ENCODE measurements around the gene TMEM150A.

DNA sequence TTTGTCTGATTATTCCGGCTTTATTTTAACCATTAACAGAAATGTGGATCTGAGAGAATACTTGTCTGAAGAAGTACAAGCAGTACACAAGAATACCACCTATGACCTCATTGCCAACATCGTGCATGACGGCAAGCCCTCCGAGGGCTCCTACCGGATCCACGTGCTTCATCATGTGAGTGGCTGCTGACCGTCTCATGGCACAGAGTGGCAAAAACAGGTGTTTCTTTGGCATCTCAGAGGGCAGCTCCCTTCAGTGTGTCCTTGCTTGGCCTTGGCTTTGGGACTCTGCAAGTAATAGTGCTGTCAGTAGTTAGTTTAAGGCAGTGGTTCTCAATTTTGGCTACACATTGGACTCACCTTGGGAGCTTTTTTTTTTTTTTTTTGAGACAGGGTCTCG lies 42.4 kb upstream of the TMEM150A start:
- TF ChIP-seq, protein P1, sequence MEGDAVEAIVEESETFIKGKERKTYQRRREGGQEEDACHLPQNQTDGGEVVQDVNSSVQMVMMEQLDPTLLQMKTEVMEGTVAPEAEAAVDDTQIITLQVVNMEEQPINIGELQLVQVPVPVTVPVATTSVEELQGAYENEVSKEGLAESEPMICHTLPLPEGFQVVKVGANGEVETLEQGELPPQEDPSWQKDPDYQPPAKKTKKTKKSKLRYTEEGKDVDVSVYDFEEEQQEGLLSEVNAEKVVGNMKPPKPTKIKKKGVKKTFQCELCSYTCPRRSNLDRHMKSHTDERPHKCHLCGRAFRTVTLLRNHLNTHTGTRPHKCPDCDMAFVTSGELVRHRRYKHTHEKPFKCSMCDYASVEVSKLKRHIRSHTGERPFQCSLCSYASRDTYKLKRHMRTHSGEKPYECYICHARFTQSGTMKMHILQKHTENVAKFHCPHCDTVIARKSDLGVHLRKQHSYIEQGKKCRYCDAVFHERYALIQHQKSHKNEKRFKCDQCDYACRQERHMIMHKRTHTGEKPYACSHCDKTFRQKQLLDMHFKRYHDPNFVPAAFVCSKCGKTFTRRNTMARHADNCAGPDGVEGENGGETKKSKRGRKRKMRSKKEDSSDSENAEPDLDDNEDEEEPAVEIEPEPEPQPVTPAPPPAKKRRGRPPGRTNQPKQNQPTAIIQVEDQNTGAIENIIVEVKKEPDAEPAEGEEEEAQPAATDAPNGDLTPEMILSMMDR (conservative IDR thresholded peaks at IDR 0.05; ENCODE audit: low read length) = no peak
- no peak for TF ChIP-seq EZH2phosphoT487 (IDR thresholded peaks at IDR 0.05; ENCODE audit: borderline replicate concordance)

All from Loucy (cell line).